SW480 (cell line): ENCODE results near the gene TUBGCP6.

Source experiments
- DNase-seq: peaks from one replicate; pipeline ENCODE4 v3.0.0-alpha.2; 2016; ENCODE audit warnings: low spot score

TUBGCP6 gene

DNA sequence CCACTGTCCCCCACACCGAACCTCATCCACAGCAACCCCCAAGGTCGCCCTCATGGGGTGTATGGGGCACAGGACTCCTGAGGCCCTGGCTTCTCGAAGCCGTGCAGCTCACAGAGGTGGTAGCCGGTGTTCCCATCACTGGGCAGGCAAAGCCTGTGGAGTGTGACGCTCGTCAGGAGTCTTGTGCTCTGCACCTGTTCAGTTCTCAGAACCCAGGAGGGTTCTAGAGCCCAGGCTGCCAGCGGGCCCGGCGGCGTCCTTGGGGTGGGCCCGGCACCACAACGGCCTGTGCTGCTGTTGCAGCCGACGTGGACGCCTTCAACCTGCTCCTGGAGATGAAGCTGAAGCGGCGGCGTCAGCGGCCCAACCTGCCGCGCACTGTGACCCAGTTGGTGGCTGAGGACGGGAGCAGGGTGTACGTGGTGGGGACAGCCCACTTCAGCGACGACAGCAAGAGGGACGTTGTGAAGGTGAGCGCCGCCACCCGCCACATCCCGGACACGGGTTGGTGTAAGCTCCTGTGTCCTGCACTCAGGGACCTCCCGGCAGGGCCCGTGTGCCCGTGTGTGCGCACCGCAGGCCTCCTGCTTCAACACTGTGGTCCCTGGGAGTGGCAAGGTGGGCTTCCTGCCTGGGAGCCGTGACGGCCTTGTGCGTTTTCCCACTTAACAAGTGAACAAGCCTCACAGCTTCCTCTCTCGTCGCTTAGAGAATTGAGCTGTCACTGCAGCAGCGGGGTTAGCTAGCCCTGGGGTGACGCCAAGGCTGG, 50.6 kb downstream of the TUBGCP6 start:
- DNase-seq: no peak

DNA sequence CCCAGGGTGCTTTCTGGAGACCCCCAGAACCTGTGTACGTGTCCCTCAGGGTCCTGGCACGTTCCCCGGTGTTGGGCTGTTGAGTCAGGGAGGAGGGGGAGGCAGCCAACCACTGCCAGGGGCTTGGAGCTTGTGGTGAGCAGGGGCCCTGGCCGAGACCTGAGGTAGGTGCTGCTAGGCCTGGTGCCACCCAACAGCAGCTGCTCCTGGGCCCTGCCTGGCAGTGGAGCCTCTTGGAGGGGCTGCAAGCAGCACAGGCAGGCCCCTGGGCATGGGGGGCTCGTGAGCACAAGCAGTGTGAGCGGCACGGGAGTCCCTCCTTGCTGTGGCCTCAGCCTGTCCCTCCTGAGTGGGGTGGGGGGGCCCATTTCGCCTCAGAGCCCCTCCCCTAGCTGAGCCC, 51.2 kb downstream of the TUBGCP6 start:
- DNase-seq: no peak

DNA sequence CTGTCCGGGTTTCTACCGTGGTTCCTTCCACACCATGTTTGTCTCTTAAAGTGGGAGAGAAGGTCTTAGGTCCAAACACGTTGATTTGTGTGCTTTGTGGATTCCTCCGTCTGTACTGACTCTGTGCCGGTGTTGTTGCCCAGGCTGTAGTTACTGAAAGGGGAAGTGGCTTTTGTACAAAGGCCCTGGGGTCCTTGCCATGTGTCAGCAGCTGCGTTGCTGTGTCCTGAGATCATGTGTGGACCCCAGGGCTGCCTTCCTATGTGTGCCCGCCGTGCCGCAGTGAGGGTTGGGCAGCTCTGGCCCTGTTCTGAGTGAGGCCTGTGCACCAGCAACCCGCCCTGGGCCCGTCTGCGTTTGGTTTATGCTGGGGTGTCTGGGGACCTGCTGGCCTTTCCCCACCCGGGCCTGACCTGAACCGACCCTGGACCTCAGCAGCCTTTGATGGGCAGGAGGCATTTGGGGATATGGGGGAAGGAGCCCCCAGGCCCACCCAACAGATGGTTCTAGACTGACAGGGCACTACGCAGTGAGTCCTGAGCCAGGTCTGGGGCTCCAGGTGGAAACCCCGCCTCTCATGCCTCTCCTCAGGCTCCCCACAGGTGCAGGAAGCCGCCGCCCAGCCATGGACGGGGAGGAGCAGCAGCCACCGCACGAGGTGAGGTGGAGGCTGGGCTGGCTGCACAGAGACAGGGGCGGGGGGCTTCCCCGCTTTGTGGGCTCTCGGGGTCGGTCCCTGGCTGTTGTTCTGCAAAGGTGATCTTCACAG, 52.2 kb downstream of the TUBGCP6 start:
- no peak for DNase-seq

DNA sequence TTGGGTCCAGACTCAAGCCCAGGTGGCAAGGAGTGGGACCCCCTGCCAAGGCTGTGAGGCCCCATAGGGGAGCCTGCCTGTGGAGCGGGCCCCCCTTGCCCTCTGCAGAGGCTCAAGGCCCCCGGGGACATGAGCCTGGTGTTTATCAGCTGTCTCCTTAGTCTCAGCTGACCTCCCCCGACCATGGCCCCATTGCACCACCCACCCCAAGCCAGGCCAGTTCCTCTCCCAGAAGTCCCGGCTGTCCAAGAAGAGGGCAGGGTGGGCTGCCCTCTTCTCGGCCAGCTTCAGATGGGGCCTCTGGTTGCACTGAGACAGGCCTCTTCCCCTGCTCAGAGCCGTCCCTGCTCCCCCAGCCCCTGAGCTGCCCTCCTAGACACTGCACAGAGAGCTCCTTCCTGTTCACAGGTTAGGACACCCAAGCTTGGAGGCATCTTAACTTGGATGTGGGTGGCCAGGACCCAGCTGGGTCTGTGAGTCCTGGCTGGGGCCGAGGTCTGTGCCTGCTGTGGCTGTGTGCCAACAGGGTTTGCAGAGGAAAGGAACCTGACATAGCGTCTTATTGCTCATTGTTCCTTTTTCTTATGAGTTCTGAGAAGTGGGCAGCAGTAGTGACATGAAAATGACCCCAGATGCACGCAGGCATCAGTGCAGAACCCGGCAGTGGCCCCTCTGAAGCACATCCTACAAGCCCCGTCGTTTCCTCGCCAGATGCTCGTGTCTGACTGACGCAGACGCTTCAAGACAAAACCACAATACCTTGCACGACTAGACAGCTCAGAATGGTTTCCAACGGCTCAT, 53.7 kb downstream of the TUBGCP6 start:
- DNase-seq: no peak

DNA sequence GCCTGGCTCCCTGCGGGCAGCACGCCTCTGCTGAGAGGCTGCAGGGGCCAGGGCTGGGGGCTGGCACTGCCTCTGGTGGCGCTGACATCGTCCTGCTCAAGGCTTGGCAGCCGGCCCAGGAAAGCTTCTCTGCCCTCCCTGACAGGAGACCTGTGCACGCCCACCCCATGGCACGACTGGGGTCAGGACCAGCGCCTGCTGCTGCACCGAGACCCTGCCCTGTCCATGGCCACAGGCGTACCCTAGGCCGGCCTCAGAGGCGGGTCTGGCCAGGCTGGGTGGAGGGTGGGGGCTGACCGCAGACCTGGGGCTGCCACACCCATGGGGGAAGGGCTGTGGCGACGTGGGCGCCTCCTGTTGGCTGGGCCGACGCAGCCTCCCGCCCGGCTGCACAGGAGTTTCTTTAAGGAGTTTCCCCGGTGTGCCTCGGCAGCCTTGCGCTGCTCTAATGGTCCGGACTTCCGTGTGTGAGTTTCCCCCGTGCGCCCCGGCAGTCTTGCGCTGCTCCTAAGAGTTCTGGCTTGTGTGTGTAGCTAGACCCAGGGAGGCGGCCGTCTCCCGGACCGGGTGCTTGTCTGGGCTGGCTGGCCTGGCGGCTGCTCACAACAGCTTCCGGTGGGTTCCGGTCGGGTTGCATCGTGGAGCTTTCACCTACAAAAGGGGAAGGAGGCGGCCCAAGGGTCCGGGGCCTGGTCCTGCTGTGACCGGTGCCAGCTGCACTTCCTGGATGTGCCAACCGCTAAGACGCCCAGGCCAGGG, 54.5 kb downstream of the TUBGCP6 start:
- peak; percentile 40 for DNase-seq

DNA sequence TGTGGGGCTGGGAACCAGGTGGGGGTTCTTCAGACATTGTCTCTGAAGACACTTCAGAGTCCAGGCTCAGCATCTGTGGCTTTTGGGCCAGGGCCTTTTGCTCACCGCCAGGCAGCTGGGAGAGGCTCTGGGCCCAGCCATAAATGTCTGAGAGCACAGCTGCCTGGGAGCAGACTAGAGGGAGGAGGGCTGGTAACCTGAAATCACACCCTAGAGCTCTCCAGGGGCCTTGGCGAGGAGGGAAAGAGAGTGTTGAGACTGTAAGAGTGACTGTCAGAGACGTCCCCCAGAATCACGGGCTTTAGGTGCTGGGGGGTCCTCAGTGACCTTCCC, 55.0 kb downstream of the TUBGCP6 start:
- DNase-seq: no peak

DNA sequence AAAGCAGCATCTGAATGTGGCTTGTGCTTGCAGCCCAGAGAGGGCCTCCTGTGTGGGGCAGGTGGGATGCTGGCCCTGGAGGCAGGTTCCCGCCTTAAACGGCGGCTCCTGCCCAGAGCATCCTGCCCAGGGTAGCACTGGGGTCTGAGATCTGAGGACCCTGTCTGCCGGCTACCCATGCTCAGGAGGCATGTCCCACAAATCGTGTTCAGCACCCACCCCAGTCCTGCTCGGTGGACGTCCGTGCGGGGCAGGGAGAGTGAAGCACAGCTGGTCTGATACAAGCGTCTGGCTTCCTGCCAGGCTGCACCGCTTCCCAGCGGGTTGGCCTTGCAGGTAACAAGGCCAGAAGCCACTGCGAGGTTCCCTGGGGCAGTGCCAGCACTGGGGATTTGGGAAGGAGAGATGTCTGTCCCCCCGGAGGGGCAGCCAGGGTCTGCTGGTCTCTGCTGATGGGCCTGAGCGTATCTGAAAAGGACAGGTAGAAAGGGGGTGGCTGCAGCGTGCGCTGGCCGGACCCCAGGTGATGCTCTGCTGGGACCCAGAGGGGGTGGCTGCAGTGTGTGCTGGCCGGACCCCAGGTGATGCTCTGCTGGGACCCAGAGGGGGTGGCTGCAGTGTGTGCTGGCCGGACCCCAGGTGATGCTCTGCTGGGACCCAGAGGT, 55.5 kb downstream of the TUBGCP6 start:
- no peak for DNase-seq

DNA sequence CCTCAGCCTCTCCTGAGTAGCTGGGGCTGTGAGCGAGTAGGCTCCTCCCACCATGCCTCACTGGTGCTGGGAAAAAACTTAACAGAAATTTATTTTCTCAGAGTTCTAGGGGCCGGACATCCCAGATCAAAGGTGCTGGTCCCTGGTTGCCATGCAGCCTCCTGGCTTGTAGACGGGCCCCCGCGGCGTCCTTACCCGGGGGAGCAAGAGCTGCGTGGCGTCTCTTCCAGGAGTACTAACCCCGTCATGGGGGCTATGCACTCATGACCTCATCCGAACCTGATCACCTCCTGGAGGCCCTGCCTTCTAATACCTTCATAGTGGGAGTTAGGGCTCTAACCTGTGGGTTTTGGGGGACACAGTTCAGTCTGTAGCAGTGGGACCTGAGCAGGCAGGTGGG, 56.5 kb downstream of the TUBGCP6 start:
- no peak for DNase-seq

DNA sequence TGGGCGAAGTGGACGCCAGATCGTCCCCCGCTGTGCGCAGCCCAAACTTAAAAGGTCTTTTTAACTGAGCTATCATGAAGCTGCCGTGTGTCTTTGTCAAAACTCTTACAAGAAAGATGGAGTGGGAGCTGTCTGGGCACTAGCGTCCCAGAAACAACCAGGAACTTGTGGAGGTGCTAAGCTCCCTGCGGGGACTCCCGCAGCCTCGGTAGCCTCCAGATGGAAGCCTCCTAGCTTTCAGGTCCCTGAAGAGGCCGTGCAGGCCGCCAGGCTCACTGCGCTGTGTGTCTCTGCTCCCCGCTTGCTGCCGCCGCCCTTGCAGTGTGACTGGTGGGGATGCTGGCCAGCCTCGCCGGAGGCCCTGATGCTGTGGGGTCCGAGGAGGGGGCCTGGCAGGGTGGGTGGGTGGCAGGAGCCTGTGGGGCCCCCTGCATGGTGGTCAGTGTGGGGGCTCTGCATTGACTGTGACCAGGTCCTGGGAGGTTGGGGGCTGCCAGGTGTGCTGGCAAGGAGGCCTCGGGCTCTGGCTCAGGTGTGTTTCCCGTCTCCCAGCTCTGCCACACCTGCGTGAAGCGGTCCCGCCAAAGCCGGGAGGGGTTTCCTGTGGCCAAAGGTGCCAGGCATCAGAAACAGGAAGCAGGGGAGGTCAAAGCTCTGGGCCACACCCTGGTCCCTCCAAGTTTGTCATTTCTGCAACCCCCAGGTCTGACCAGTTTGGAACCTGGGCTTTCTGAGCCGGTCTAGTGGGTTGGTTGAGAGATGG, 57.9 kb downstream of the TUBGCP6 start:
- DNase-seq: no peak

DNA sequence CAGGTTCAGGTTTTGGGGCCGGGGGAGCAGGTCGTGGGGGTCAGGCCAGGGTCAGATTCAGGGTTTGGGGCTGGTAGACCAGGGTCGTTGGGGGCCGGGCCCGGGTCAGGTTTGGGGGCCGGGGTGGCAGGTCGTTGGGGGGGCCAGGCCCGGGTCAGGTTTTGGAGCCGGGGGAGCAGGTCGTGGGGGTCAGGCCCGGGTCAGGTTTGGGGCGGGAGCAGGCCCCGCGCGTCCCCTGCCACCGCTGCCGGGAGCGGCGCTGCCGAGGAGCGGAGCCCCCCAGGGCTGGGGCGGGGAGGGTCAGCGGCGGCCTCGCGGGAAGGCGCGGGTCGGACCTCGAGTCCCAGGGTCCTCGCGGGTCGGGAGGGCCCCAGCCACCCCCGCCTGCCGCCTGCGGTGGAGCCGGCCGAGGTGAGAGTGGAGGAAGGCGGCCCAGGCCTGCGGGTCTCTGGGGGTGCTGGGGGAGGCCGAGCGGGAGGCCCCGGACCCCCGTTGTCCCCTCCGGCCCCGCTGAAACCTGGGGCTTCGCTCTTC, 58.6 kb downstream of the TUBGCP6 start:
- no peak for DNase-seq

DNA sequence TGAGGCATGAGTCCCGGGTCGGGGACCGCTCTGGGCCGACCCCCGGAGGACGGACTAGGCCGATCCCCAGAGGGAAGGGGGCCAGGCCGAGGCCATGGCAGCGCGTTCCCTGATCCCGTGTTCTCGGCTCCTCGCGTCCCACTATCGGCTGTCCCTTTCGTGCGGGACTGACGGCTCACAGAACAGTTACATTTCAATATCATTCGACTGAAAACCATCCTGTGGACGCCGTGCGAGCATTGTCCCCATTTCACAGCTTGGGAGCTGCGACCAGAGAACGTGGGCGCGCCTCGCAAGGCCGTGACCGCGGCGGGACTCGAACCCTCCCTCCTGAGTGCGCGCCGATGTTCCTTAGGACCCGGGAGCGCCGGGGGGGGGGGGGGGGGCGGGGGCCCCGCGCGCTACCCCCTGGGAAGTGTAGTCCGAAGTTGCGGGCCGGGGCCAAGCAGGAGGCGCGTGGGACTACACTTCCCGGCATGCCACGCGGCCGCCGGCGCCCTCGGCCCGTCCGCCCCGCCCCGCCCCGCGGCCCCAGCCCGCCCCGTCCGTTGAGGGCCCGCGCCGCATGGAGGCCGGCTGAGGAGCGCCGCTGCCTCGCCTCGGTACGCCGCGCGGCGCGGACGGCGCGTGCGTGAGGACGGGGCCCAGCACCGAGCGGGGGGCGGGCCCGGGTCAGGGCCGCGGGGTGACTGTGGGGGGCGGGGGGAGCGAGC, 59.3 kb downstream of the TUBGCP6 start, which contains the start of gene TRABD:
Gene TRABD (plus strand): TSS at position 539 of the 713 bp plus-strand sequence. CDS start 7,148 bp downstream, outside the sequence.
- DNase-seq: peak; percentile 83

DNA sequence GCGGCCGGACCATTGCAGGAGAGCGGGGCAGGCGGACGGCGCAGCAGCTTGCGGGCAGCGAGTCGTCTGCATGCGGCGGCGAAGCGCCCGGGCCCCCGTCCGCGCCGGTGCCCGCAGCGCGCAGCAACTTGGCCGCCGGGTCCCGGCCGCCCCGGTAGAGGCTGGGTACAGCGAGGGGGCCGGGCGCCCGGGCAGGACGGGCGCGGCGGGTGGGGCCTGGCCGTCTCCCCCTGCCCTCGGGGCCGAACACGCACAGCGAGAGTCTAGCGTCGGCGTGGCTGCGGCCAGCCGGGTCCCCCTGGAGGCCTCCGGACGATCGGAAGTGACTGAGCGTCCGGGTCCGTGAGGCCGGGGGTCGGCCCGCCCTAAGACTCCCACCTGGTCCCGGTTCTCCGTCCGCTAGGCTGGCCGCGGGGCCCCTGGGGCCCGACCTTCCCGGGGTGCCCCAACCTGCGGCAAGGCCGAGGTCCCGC, 59.9 kb downstream of the TUBGCP6 start:
- no peak for DNase-seq

DNA sequence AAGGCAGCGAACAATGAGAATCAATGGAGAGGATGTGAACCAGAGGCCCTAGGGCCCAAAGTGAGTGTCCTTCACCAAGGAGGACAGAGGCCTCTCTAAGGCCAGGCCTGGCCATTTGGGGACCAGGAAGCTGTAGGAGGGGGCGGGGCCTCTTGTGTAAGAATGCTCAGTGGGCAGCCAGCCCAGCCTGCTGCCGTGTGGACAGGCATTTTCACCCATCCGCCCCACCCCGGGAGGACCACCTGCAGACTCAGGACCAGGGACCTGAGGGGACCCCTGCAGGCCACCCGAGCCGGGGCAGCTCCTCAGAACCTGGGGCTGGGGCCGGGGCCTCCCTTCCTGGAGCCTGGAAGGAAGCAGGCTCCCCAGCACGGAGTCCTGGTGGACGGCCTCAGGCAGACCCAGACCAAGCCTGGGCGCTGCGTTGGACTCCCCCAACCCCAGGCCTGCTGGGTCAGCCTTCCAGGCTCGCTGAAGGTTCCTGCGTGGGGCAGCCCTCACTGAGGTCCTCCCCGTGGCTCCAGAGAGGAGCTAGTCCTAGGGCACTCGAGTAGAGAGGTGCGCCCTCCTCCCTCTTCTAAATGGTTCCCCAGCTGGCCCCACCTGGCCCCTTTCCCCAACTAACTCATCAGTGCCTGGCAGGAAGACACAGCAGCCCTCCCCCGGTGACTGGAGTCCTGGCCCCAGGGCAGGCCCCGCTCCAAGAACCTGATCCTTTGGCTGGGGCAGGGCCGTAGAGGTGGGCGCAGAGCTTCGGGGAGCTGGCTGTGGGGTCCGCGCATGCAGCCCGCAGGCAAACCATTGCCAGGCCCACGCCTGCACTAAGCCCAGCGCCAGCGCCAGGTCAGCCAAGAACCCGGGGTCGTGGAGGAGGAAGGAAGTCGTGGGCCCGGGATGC, 60.6 kb downstream of the TUBGCP6 start:
- no peak for DNase-seq

DNA sequence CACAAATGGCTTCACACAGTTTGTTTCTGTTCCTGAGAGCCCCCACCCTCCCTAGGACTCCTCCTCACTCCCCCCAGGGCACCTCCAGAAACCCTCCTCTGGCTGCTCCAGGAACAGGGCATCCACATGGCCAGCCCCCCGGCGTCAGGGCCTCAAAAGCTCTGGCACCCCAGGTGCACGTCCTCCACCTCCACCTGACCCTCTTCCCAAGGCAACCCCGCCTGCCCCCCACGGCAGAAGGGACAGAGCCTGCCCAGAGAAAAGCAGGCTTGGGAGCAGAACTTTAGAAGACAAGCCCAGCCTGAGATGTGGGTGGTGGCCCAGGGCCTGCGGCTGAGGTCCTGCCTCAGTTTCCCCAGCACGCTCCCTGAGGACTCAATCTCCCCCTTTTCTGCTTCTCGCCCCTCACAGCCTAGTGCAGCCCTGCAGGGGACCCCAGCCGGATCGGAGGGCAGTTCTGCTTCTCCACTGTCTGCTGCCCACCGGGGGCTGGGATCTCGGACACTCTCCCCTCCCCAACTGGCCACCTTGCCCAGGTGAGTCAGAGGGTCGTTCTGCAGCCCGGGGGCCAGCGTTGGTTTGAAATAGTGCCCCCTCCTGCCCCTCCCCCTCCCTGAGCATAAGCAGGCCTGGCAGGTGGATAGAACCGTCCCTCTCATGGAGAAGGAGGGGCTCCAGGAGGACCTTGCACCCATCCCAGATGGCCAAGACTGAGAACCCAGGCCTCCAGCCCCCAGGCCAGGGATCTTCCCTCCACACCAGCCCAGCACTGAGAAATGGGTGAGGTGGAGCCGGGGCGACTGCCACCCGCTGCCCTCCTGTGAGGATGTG, 61.5 kb downstream of the TUBGCP6 start:
- no peak for DNase-seq

DNA sequence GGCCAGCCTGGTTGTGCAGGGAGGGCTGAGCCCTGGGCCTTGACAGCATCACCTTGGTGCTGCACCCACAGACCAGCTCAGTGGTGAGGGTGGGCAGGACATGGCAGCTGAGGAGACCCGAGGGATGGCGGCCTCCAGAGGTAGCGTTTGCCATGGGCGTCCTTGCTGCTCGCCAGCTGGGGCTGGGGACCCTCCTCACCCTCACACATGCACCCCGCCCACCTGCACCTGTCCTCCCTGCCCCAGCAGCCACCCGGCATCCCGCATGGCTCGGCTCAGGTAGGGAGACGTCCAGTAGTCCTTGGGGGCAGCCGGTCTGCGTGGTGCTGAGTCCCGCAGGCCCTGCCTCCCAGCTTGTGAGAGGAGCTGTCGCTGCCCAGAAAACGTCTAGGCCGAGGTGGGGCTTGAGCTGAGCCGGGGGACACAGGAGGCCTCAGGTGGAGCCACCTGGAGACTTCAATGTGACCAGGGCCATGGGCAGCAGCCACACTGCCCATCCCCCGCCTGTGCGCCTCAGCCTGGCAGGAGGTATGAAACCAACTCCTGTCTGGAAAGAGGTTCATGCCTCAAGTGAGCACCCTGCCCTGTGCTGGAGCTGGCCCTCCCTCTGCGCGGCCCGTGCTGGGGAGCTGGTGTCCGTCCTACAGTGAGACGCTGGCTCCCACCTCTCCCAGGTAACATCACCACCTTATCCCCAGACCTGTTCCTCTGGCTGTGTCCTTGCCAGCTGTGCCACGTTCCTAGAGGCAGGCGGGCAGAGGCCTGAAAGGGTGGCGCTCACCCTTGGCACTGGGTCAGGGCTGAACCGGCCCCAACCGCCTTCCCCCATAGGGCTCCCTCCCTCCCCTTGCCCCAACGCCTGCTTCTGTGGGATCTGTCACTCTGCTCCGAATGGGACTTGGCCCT, 62.4 kb downstream of the TUBGCP6 start:
- DNase-seq: no peak

DNA sequence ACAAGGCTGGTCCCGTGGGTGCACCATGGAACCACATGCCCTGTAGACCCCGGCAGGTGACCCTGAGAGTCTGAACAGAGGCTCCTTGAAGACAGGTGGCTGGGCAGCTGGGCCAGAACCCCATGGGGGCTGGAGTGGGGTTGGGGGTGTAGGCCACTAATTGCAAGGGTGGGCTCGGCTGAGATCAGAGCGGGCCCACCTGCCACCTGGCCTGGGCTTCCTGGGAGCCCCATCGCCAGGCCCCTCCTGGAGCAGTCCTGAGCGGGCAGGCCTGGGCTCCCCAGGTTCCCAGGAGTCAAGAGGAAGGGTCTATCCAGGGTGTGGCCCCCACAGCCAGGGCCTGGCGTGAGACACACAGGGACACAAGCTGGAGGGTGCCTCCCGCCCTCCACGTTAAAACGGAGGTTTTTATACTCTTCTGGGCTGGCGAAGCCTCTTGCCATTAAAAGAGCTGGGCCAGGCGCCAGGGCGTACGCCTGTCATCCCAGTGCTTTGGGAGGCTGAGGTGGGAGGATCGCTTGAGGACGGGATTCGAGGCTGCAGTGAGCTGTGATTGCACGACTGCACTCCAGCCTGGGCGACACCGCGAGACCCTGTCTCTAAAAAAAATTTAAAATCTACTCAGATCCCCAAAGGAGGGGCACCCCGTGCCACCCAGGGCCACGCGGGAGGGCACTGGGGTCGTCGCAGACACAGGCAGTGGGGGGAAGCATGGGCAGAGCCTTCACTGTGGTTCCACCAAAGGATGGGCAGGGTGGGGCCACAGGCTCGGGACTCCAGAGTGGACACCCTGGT, 63.9 kb downstream of the TUBGCP6 start:
- no peak for DNase-seq
